Activated naive CD8-positive, alpha-beta T cell (primary cell): ENCODE data around the gene NSRP1.
"Not testable (repeated sequence)": the region's sequence is repeated elsewhere in the genome, so short reads cannot be mapped to it uniquely, and the experiment has no call there.

ENCODE experiments used
- H3K27ac Mint-ChIP-seq: one replicate; pipeline ENCODE4 v1.8.0; 2021; ENCODE audit warnings: mixed read lengths
- H3K27me3 Mint-ChIP-seq: one replicate; pipeline ENCODE4 v1.8.0; 2021; ENCODE audit warnings: mixed read lengths
- H3K36me3 Mint-ChIP-seq: one replicate; pipeline ENCODE4 v1.8.0; 2021; ENCODE audit warnings: mixed read lengths
- H3K4me1 Mint-ChIP-seq: one replicate; pipeline ENCODE4 v1.8.0; 2021; ENCODE audit warnings: low read depth, mixed read lengths
- H3K4me3 Mint-ChIP-seq: one replicate; pipeline ENCODE4 v1.8.0; 2021; ENCODE audit warnings: mild to moderate bottlenecking, mixed read lengths
- H3K9me3 Mint-ChIP-seq: one replicate; pipeline ENCODE4 v1.8.0; 2021; ENCODE audit warnings: low read depth, mixed read lengths

NSRP1 gene

GRCh38 chr17:30186761-30187160 lies 70.1 kb downstream of the NSRP1 start:
- Mint-ChIP-seq H3K4me1 (no peaks in the 10 kb centered on the region), H3K9me3 (no peaks in the 10 kb centered on the region), H3K36me3 (peaks cover 15% of the 10 kb centered on the region), H3K27ac (no peak overlapping the region), H3K27me3 (no peaks in the 10 kb centered on the region), H3K4me3 (no peak overlapping the region)

- H3K27ac Mint-ChIP-seq = peak overlapping the region; percentile 43
- H3K4me1 Mint-ChIP-seq = no peaks in the 10 kb centered on the region
- no peak overlapping the region for H3K4me3 Mint-ChIP-seq
- H3K27me3 Mint-ChIP-seq = no peaks in the 10 kb centered on the region
- peaks cover 15% of the 10 kb centered on the region for H3K36me3 Mint-ChIP-seq
- no peaks in the 10 kb centered on the region for H3K9me3 Mint-ChIP-seq
Measured at GRCh38 chr17:30187573-30187972, 71.0 kb downstream of the NSRP1 start.

GRCh38 chr17:30188211-30188939 lies 71.8 kb downstream of the NSRP1 start:
- H3K27ac Mint-ChIP-seq = peak overlapping the region; percentile 84
- no peaks in the 10 kb centered on the region for H3K4me1 Mint-ChIP-seq
- no peak overlapping the region for H3K4me3 Mint-ChIP-seq
- peaks cover 13% of the 10 kb centered on the region for H3K36me3 Mint-ChIP-seq
- H3K9me3 Mint-ChIP-seq = no peaks in the 10 kb centered on the region
- no peaks in the 10 kb centered on the region for H3K27me3 Mint-ChIP-seq

GRCh38 chr17:30191072-30191471 lies 74.5 kb downstream of the NSRP1 start:
- H3K4me3 Mint-ChIP-seq = no peak overlapping the region

GRCh38 chr17:30196504-30196903 lies 79.9 kb downstream of the NSRP1 start:
- Mint-ChIP-seq H3K9me3 (no peaks in the 10 kb centered on the region), H3K27ac (no peak overlapping the region), H3K27me3 (peaks cover 3% of the 10 kb centered on the region), H3K36me3 (no peaks in the 10 kb centered on the region), H3K4me3 (no peak overlapping the region), H3K4me1 (no peaks in the 10 kb centered on the region)

More at GRCh38 chr17:30191072-30191471, 74.5 kb downstream of the NSRP1 start:
- Mint-ChIP-seq H3K27me3 (no peaks in the 10 kb centered on the region), H3K27ac (no peak overlapping the region), H3K36me3 (peaks cover 4% of the 10 kb centered on the region), H3K4me1 (no peaks in the 10 kb centered on the region), H3K9me3 (no peaks in the 10 kb centered on the region)

GRCh38 chr17:30197416-30197815 lies 80.8 kb downstream of the NSRP1 start:
- H3K9me3 Mint-ChIP-seq = no peaks in the 10 kb centered on the region
- H3K4me1 Mint-ChIP-seq = no peaks in the 10 kb centered on the region
- peaks cover 3% of the 10 kb centered on the region for H3K27me3 Mint-ChIP-seq
- H3K27ac Mint-ChIP-seq = no peak overlapping the region
- no peak overlapping the region for H3K4me3 Mint-ChIP-seq
- no peaks in the 10 kb centered on the region for H3K36me3 Mint-ChIP-seq

GRCh38 chr17:30199600-30199999 lies 83.0 kb downstream of the NSRP1 start:
- Mint-ChIP-seq H3K4me1 (no peaks in the 10 kb centered on the region), H3K27me3 (peaks cover 9% of the 10 kb centered on the region), H3K4me3 (no peak overlapping the region), H3K9me3 (no peaks in the 10 kb centered on the region), H3K27ac (no peak overlapping the region), H3K36me3 (no peaks in the 10 kb centered on the region)

GRCh38 chr17:30200106-30200505 lies 83.5 kb downstream of the NSRP1 start:
- Mint-ChIP-seq H3K27me3 (peaks cover 9% of the 10 kb centered on the region), H3K36me3 (no peaks in the 10 kb centered on the region), H3K27ac (no peak overlapping the region), H3K4me3 (no peak overlapping the region), H3K9me3 (no peaks in the 10 kb centered on the region), H3K4me1 (no peaks in the 10 kb centered on the region)

GRCh38 chr17:30200656-30201055 lies 84.0 kb downstream of the NSRP1 start:
- not testable (repeated sequence) for H3K9me3 Mint-ChIP-seq, H3K27me3 Mint-ChIP-seq, H3K36me3 Mint-ChIP-seq, H3K27ac Mint-ChIP-seq, H3K4me1 Mint-ChIP-seq, H3K4me3 Mint-ChIP-seq

- Mint-ChIP-seq H3K9me3 (no peaks in the 10 kb centered on the region), H3K27me3 (peaks cover 14% of the 10 kb centered on the region), H3K27ac (no peak overlapping the region), H3K4me1 (no peaks in the 10 kb centered on the region), H3K36me3 (no peaks in the 10 kb centered on the region), H3K4me3 (no peak overlapping the region)
Measured at GRCh38 chr17:30203471-30203981, 86.9 kb downstream of the NSRP1 start.

- Mint-ChIP-seq H3K36me3 (no peaks in the 10 kb centered on the region), H3K9me3 (no peaks in the 10 kb centered on the region), H3K4me3 (no peak overlapping the region), H3K4me1 (no peaks in the 10 kb centered on the region), H3K27me3 (peaks cover 11% of the 10 kb centered on the region), H3K27ac (no peak overlapping the region)
Measured at GRCh38 chr17:30207655-30208054, 91.0 kb downstream of the NSRP1 start.

GRCh38 chr17:30208214-30208613 lies 91.6 kb downstream of the NSRP1 start:
- Mint-ChIP-seq H3K27ac (no peak overlapping the region), H3K4me1 (no peaks in the 10 kb centered on the region)

GRCh38 chr17:30209930-30210329 lies 93.3 kb downstream of the NSRP1 start:
- H3K27me3 Mint-ChIP-seq = peaks cover 5% of the 10 kb centered on the region
- no peak overlapping the region for H3K27ac Mint-ChIP-seq
- no peaks in the 10 kb centered on the region for H3K4me1 Mint-ChIP-seq
- H3K36me3 Mint-ChIP-seq = no peaks in the 10 kb centered on the region
- H3K9me3 Mint-ChIP-seq = no peaks in the 10 kb centered on the region
- no peak overlapping the region for H3K4me3 Mint-ChIP-seq

More at GRCh38 chr17:30208214-30208613, 91.6 kb downstream of the NSRP1 start:
- Mint-ChIP-seq H3K4me3 (no peak overlapping the region), H3K27me3 (peaks cover 6% of the 10 kb centered on the region), H3K36me3 (no peaks in the 10 kb centered on the region), H3K9me3 (no peaks in the 10 kb centered on the region)

- Mint-ChIP-seq H3K27me3 (peaks cover 5% of the 10 kb centered on the region), H3K4me1 (no peaks in the 10 kb centered on the region), H3K4me3 (no peak overlapping the region), H3K27ac (no peak overlapping the region), H3K9me3 (no peaks in the 10 kb centered on the region), H3K36me3 (no peaks in the 10 kb centered on the region)
Measured at GRCh38 chr17:30210366-30210765, 93.8 kb downstream of the NSRP1 start.

- Mint-ChIP-seq H3K4me3 (no peak overlapping the region), H3K36me3 (no peaks in the 10 kb centered on the region), H3K27ac (no peak overlapping the region), H3K27me3 (peaks cover 5% of the 10 kb centered on the region), H3K4me1 (no peaks in the 10 kb centered on the region), H3K9me3 (no peaks in the 10 kb centered on the region)
Measured at GRCh38 chr17:30210901-30211300, 94.3 kb downstream of the NSRP1 start.

GRCh38 chr17:30211371-30211770 lies 94.8 kb downstream of the NSRP1 start:
- peaks cover 5% of the 10 kb centered on the region for H3K27me3 Mint-ChIP-seq

More at GRCh38 chr17:30211371-30211770, 94.8 kb downstream of the NSRP1 start:
- H3K9me3 Mint-ChIP-seq = no peaks in the 10 kb centered on the region
- no peaks in the 10 kb centered on the region for H3K36me3 Mint-ChIP-seq
- no peak overlapping the region for H3K27ac Mint-ChIP-seq
- no peak overlapping the region for H3K4me3 Mint-ChIP-seq
- no peaks in the 10 kb centered on the region for H3K4me1 Mint-ChIP-seq
